CD4-positive, alpha-beta T cell treated with Interleukin-2 at 100 ng/mL for 4 hours (primary cell): ENCODE measurements around the gene TJP3.

Experiments used
- DNase-seq: peaks from one replicate; pipeline ENCODE4 v3.0.0-alpha.2; 2020; ENCODE audit warnings: low spot score

The TJP3 gene

GRCh38 chr19:3670796-3671679 lies 37.1 kb upstream of the TJP3 start:
- peak; percentile 40 for DNase-seq

- peak; percentile 55 for DNase-seq
Observed at GRCh38 chr19:3671680-3672574, 36.3 kb upstream of the TJP3 start.

GRCh38 chr19:3672575-3672948 lies 35.6 kb upstream of the TJP3 start:
- no peak for DNase-seq

- DNase-seq = no peak
Observed at GRCh38 chr19:3672993-3673392, 35.2 kb upstream of the TJP3 start.

- no peak for DNase-seq
Observed at GRCh38 chr19:3673506-3674439, 34.4 kb upstream of the TJP3 start.

GRCh38 chr19:3674784-3675543 lies 33.2 kb upstream of the TJP3 start:
- no peak for DNase-seq

- DNase-seq = no peak
Observed at GRCh38 chr19:3678188-3678587, 30.0 kb upstream of the TJP3 start.

GRCh38 chr19:3679138-3679537 lies 29.0 kb upstream of the TJP3 start:
- no peak for DNase-seq

GRCh38 chr19:3679581-3679980 lies 28.6 kb upstream of the TJP3 start:
- no peak for DNase-seq

GRCh38 chr19:3680939-3681338 lies 27.2 kb upstream of the TJP3 start:
- DNase-seq = no peak

- DNase-seq = no peak
Observed at GRCh38 chr19:3682286-3682685, 25.9 kb upstream of the TJP3 start.

GRCh38 chr19:3682741-3683404 lies 25.3 kb upstream of the TJP3 start:
- no peak for DNase-seq

GRCh38 chr19:3683405-3684053 lies 24.7 kb upstream of the TJP3 start:
- DNase-seq = no peak

- DNase-seq = no peak
Observed at GRCh38 chr19:3684054-3684816, 23.9 kb upstream of the TJP3 start.

- no peak for DNase-seq
Observed at GRCh38 chr19:3684817-3685410, 23.3 kb upstream of the TJP3 start.

GRCh38 chr19:3687393-3687773 lies 20.8 kb upstream of the TJP3 start:
- no peak for DNase-seq

- peak; percentile 22 for DNase-seq
Observed at GRCh38 chr19:3687774-3688706, 20.1 kb upstream of the TJP3 start.
